HG03175 (cell line): Measurements from ENCODE around the gene SLC25A18.
"Not testable (repeated sequence)": the region's sequence is repeated elsewhere in the genome, so short reads cannot be mapped to it uniquely, and the experiment has no call there.

Experiments
- ATAC-seq: cut with Tn5 transposase; IDR thresholded peaks from one replicate; pipeline ENCODE4 v1.9.1; 2021; ENCODE audit warnings: mild to moderate bottlenecking, moderate library complexity; ENCODE audit not compliant: unreplicated experiment

SLC25A18 gene

DNA sequence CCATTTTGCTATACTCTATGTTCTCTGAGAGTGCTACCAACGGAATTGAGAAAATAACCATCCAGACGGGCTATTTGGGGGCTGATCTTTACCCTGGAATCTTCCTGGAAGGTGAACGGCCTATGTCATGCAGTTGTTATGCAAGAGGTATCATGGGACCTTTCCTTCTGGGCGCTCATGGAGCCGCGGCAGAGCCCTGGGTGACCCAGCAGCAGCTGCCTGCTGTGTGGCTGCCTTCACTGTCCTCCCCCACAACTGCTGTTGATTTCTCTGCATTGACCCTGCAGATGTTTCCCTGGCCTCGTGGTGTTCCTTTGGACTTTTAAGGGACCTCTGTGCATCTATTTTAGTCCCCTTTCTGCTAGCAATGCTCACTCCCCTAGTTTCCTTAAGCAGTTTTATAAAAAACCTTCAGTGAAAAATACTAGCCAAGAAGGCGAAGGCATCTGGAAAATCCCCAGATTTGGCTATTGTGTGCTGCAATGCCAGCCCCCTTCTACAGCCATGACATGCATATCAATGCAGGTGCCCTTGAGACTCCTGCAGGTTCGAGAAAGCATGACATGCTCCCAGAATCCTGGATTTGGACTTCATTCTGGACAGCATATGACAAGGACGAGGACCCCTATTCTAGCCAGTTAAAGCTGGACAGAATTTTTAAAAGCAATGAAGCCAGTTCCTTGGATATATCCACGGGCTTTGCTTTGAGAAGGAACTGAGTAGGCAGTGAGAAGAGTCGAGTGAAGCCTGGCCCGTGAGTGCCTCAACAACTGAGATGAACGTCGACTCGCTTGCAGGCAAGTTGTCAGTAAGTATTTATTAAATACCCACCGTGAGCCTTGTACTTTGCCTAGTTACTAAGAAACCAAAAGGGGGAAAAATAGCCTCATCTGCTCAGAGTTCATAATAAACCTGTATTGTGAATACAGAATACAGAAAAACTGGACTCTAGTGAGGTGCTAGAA is at the start of gene SLC25A18:
Gene SLC25A18, plus strand, starts transcription at position 593 of the 965 bp plus-strand sequence. CDS start 16,447 bp downstream, outside the sequence.
- no peak for ATAC-seq

GRCh38 chr22:17513612-17514011 is 49.7 kb upstream of the SLC25A18 start:
- no peak for ATAC-seq

DNA sequence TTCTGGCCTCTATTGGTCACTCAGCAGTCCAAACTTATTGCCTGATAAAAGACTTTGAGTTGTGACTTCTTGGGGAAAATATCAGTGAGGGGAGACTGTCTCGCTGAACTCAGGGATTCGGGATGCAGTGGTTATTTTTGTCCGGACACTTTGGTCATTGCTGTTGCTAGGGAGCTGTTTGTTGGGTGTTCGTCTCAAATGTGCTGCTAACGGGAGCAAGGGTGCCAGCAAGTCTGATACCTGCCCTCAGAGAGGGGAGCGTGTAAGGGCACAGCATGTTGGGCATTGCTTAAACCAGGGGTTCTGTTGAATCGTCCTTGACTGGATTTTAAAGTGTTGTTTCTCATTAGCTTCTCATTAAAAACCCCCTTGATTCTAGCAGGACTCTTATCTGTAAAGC is 49.2 kb upstream of the SLC25A18 start:
- no peak for ATAC-seq

DNA sequence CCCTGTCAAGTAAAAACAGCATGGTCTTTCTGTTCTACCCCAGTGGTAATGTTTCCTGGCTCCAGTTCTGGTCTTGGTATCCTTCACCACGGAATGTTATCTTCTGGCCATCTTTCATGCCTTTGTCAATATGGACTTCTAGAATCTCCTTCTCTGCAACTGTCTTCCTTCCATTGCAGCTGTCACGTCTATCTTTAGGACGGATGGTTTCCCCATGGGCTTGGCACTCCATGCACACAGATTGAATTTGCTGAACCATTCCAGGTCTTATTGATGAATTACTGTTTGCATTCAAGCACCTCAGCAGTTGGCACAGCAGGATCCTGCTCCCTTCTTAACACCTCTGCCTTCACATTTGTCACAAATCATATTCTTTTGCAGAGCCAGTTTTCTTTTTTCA is 44.9 kb upstream of the SLC25A18 start:
- no peak for ATAC-seq

- ATAC-seq, result not testable (repeated sequence)
These were observed 41.3 kb upstream of the SLC25A18 start for GRCh38 chr22:17521971-17522370.

DNA sequence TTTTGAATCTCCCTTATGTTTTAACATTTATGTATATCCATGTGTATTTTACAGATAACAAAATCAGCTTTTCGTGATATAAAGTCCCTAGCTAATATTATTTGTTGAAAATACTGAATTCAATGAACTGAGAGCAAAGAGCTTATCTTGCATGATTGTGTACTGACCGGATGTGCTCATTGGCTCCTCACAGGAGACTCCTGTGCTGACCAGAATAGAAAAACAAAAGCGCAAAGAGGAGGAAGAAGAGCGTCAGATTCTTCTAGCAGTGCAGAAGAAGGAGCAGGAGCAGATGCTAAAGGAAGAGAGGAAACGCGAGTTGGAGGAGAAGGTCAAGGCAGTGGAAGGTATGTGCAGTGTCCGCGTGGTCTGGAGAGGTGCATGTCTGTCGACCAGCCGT is 39.4 kb upstream of the SLC25A18 start:
- no peak for ATAC-seq

- ATAC-seq, result no peak
These were observed 27.0 kb upstream of the SLC25A18 start for GRCh38 chr22:17536269-17536668.

GRCh38 chr22:17537155-17537554 is 26.1 kb upstream of the SLC25A18 start:
- no peak for ATAC-seq

DNA sequence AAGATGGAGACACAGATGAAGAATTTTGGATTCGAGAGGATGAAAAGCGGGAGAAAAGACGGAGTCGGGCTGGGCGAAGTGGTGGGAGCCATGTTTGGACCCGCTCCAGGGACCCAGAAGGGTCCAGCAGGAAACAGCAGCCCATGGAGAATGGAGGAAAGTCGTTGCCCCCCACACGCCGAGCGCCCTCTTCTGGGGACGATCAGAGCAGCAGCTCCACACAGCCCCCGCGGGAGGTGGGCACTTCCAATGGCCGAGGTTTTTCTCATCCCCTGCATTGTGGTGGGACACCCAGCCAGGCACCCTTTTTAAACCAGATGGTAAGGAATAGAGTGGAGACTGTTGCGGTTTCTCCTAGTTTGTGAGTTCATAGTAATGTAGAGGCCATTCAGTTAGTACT is 22.8 kb upstream of the SLC25A18 start:
- ATAC-seq, result no peak

- no peak for ATAC-seq
These were observed 21.8 kb upstream of the SLC25A18 start for GRCh38 chr22:17541476-17541875.

DNA sequence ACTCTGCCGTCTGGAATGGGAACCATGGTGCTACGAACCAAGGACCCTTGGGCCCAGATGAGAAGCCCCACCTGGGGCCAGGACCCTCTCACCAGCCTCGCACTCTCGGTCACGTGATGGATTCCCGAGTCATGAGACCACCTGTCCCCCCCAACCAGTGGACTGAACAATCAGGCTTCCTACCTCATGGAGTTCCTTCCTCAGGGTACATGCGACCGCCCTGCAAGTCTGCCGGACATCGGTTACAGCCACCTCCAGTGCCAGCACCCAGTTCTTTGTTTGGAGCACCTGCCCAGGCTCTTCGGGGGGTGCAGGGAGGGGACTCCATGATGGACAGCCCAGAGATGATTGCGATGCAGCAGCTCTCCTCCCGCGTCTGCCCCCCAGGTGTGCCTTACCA is 20.8 kb upstream of the SLC25A18 start:
- ATAC-seq, result no peak

DNA sequence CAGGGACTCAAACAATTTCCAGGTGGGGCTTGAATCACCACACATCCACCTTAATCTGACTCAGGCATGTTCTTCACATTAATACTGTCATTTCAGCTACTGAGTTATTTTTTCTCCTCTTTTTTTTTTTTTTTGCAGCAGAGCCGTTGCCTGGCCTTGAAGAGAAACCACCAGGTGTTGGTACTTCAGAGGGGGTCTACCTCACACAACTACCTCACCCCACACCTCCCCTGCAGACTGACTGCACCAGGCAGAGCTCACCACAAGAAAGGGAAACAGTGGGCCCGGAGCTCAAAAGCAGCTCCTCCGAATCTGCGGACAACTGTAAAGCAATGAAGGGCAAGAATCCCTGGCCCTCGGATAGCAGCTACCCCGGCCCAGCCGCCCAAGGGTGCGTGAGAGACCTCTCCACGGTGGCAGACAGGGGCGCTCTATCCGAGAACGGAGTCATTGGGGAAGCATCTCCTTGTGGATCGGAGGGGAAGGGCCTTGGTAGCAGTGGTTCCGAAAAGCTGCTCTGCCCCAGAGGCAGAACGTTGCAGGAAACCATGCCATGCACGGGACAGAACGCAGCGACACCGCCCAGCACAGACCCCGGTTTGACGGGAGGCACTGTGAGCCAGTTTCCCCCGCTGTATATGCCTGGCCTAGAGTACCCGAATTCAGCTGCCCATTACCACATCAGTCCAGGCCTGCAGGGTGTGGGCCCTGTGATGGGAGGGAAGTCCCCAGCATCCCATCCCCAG is 15.1 kb upstream of the SLC25A18 start:
- no peak for ATAC-seq

- no peak for ATAC-seq
These were observed 14.6 kb upstream of the SLC25A18 start for GRCh38 chr22:17548756-17549035.

GRCh38 chr22:17549183-17549582 is 14.1 kb upstream of the SLC25A18 start:
- no peak for ATAC-seq

DNA sequence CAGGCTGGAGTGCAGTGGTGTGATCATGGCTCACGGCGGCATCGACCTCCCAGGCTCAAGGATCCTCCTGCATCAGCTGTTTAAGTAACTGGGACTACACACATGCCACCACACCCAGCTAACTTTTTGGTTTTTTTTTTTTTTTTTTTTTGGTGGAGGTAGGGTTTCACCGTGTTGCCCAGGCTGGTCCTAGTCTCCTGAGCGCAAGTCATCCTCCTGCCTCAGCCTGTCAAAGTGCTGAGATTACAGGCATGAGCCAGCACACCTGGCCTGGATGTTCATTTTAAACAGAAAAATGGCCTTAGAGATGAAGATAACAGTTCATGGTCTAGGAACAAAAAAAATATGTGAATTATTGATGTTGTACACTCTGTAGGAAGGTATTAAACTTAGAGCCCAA is 13.6 kb upstream of the SLC25A18 start:
- no peak for ATAC-seq

- no peak for ATAC-seq
These were observed 10.6 kb upstream of the SLC25A18 start for GRCh38 chr22:17552737-17553136.

DNA sequence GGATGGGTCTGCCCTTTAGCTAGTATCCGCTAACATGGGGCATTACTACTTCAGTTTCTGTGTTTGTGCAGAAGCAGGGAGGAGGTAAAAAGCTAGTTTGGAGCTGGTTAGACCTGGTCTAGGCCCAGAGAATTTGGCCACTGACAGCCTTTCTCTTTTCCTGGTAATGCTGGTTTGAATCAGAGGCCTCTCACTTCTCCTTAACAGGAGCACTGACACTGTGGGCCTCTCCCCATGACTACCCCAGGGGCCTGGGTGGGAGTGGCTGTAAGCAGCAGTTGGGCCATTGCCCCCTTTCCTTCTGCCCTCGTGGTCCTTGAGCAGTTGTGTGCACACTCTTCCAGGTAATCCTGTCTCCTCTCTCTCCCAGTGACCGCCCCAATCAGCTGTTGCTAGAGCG is 8.5 kb upstream of the SLC25A18 start:
- ATAC-seq, result no peak

DNA sequence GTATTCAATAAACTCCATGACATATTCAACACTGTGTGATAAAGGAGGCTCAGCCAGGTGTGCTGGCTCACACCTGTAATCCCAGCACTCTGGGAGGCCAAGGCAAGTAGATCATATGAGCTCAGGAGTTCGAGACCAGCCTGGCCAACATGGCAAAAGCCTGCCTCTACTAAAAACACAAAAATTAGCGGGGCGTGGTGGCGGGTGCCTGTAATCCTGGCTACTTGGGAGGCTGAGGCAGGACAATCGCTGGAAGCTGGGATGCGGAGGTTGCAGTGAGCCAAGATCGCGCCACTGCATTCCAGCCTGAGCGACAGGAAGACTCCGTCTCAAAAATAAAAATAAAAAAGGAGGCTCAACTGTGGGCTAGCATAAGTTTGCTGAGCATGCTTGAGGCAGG is 4.1 kb upstream of the SLC25A18 start:
- ATAC-seq, result no peak

GRCh38 chr22:17563936-17564391 is 666 bp downstream of the SLC25A18 start:
- no peak for ATAC-seq

GRCh38 chr22:17566016-17566687 is 2.9 kb downstream of the SLC25A18 start:
- ATAC-seq, result not testable (repeated sequence)

DNA sequence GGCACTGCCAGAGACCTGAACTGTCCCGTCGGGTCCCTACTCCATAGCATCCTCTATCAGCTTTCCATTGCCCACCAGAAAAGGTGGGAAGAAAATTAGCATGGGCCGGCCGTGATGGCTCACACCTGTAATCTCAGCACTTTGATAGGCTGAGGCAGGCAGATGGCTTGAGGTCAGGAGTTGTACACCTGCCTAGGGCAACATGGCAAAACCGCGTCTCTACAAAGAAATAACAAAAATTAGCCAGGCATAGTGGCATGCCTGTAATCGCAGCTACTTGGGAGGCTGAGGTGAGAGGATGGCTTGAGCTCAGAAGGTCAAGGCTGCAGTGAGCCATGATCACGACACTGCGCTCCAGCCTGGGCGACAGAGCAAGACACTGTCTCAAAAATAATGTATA is 3.5 kb downstream of the SLC25A18 start:
- ATAC-seq, result no peak
